Measurements from ENCODE around the gene LENG9.
A peak's percentile ranks its signal among the peaks of the same experiment; 100 is the strongest.
"Not testable (repeated sequence)": the region's sequence is repeated elsewhere in the genome, so short reads cannot be mapped to it uniquely, and the experiment has no call there.

The LENG9 gene

GRCh38 chr19:54478677-54479266, 15.2 kb upstream of the LENG9 start:
- DNase-seq (ENCODE audit: low read depth): no peak

- no peak for DNase-seq (ENCODE audit: low read depth)
These were observed 14.1 kb upstream of the LENG9 start for GRCh38 chr19:54477650-54478049.

GRCh38 chr19:54475706-54476105, 12.1 kb upstream of the LENG9 start:
- no peak for DNase-seq (ENCODE audit: low read depth)

GRCh38 chr19:54473892-54474372, 10.4 kb upstream of the LENG9 start:
- DNase-seq (ENCODE audit: low read depth): no peak

GRCh38 chr19:54473071-54473891, 9.7 kb upstream of the LENG9 start, which contains the start of gene CDC42EP5:
CDC42EP5 (minus strand) TSS chr19:54473296; CDS start chr19:54465547, 7,749 bp downstream.
- no peak for DNase-seq (ENCODE audit: low read depth)

- DNase-seq (ENCODE audit: low read depth): no peak
These were observed 7.6 kb upstream of the LENG9 start for GRCh38 chr19:54470991-54471782.

- no peak for DNase-seq (ENCODE audit: low read depth)
These were observed 6.8 kb upstream of the LENG9 start for GRCh38 chr19:54470276-54470887.

GRCh38 chr19:54469496-54469934, 5.9 kb upstream of the LENG9 start:
- no peak for DNase-seq (ENCODE audit: low read depth)

- DNase-seq (ENCODE audit: low read depth): not testable (repeated sequence)
These were observed 2.5 kb upstream of the LENG9 start for GRCh38 chr19:54466110-54466480.

- no peak for DNase-seq (ENCODE audit: low read depth)
These were observed 2.0 kb upstream of the LENG9 start for GRCh38 chr19:54465426-54466109.

GRCh38 chr19:54464630-54465425, 1.2 kb upstream of the LENG9 start:
- no peak for DNase-seq (ENCODE audit: low read depth)

GRCh38 chr19:54464044-54464629, 559 bp upstream of the LENG9 start:
- peak; percentile 62 for DNase-seq (ENCODE audit: low read depth)

- DNase-seq (ENCODE audit: low read depth): no peak
These were observed 685 bp downstream of the LENG9 start for GRCh38 chr19:54462655-54463530.

- DNase-seq (ENCODE audit: low read depth): no peak
These were observed 1.4 kb downstream of the LENG9 start for GRCh38 chr19:54462047-54462654.

- DNase-seq (ENCODE audit: low read depth): no peak
These were observed 2.0 kb downstream of the LENG9 start for GRCh38 chr19:54461613-54462012.

- no peak for DNase-seq (ENCODE audit: low read depth)
These were observed 2.4 kb downstream of the LENG9 start for GRCh38 chr19:54461210-54461609.

GRCh38 chr19:54460230-54461005, 3.2 kb downstream of the LENG9 start:
- DNase-seq (ENCODE audit: low read depth): no peak
